Epithelial cell of proximal tubule (primary cell): Measurements from ENCODE around the gene KAT6B. TPM values are rescaled to one million over a fixed set of nuclear protein-coding genes. Genes with fewer than 3 reads are reported as not detected.

Experiments
- DNase-seq: peaks from one replicate; pipeline ENCODE4 v3.0.0-alpha.2; 2011; ENCODE audit warnings: low read depth
- H3K4me3 ChIP-seq: 2 replicates; pipeline ENCODE4 v1.5.1; 2011; ENCODE audit warnings: low read depth, mild to moderate bottlenecking, low read length
- total RNA-seq: library from RNA; depleted of rRNA; stranded (reverse); fragments of >200 nt; gene quantifications from 2 replicates; pipeline ENCODE4 v1.2.3, GENCODE V29; 2015
- TF ChIP-seq, protein P1 (sequence below): conservative IDR thresholded peaks from 2 replicates; pipeline ENCODE4 v1.5.1; 2012; ENCODE audit warnings: low read depth, mild to moderate bottlenecking, low read length

KAT6B gene
- total RNA-seq, 1 donor from 2014 or later, result 10.1 TPM

- no peak overlapping the region for H3K4me3 ChIP-seq
- no peak for DNase-seq
- TF ChIP-seq, protein P1, sequence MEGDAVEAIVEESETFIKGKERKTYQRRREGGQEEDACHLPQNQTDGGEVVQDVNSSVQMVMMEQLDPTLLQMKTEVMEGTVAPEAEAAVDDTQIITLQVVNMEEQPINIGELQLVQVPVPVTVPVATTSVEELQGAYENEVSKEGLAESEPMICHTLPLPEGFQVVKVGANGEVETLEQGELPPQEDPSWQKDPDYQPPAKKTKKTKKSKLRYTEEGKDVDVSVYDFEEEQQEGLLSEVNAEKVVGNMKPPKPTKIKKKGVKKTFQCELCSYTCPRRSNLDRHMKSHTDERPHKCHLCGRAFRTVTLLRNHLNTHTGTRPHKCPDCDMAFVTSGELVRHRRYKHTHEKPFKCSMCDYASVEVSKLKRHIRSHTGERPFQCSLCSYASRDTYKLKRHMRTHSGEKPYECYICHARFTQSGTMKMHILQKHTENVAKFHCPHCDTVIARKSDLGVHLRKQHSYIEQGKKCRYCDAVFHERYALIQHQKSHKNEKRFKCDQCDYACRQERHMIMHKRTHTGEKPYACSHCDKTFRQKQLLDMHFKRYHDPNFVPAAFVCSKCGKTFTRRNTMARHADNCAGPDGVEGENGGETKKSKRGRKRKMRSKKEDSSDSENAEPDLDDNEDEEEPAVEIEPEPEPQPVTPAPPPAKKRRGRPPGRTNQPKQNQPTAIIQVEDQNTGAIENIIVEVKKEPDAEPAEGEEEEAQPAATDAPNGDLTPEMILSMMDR, result no peak
Measured at GRCh38 chr10:74822521-74823089, 3.8 kb upstream of the KAT6B start.

- TF ChIP-seq, protein P1, result no peak
- no peak overlapping the region for H3K4me3 ChIP-seq
- DNase-seq, result no peak
Measured at GRCh38 chr10:74823791-74824183, 2.6 kb upstream of the KAT6B start.

GRCh38 chr10:74824184-74824899 lies 2.1 kb upstream of the KAT6B start:
- TF ChIP-seq, protein P1, result no peak
- H3K4me3 ChIP-seq, result peak overlapping the region; percentile 90
- DNase-seq, result no peak

- no peak for DNase-seq
- peak overlapping the region; percentile 90 for H3K4me3 ChIP-seq
- TF ChIP-seq, protein P1, result no peak
Measured at GRCh38 chr10:74824900-74825370, 1.5 kb upstream of the KAT6B start.

GRCh38 chr10:74825371-74826141 lies 844 bp upstream of the KAT6B start:
- DNase-seq, result no peak
- TF ChIP-seq, protein P1, result no peak
- H3K4me3 ChIP-seq, result peak overlapping the region; percentile 90

GRCh38 chr10:74827045-74827441 lies 643 bp downstream of the KAT6B start:
- TF ChIP-seq, protein P1, result no peak
- no peak for DNase-seq
- H3K4me3 ChIP-seq, result peak overlapping the region; percentile 77
